T-helper 1 cell treated with Interleukin-12 subunit alpha and Interleukin-12 subunit beta and Interleukin-4 antibody, amounts not matched to agents 30 ng/mL and 1 ng/mL, for 36 hours (primary cell): ENCODE results near the gene PROB1. TPM values are rescaled to one million over a fixed set of nuclear protein-coding genes. Genes with fewer than 3 reads are reported as not detected.
"Not testable (repeated sequence)": the region's sequence is repeated elsewhere in the genome, so short reads cannot be mapped to it uniquely, and the experiment has no call there.

Experiments used
- intact Hi-C: fragments of 100-400 bp; cut with micrococcal nuclease; formaldehyde crosslinking; loops from one replicate; pipeline ENCODE4 v1.15.1; 2024
- total RNA-seq: library from RNA; stranded (reverse); gene quantifications from 2 replicates; pipeline ENCODE4 v1.2.3, GENCODE V29; 2022

Gene PROB1
- total RNA-seq, 1 donor from 2014 or later = 5.2 TPM

- intact Hi-C loops = loop anchor here (1.0 to 5.0 kb wide), 11 partner anchors 11 to 1641 kb away; partner anchors contain the start of genes DNAJC18, EGR1, ETF1 and HNRNPA0
Measured at GRCh38 chr5:139393497-139394122, 1.3 kb downstream of the PROB1 start.

GRCh38 chr5:139392678-139393496 is 2.0 kb downstream of the PROB1 start:
- intact Hi-C loops = loop anchor here (1.0 to 5.0 kb wide), 14 partner anchors 11 to 1641 kb away; partner anchors contain the start of genes DNAJC18, EGR1, ETF1 and HNRNPA0

GRCh38 chr5:139392324-139392677 is 2.6 kb downstream of the PROB1 start:
- intact Hi-C loops = loop anchor here (1.0 to 5.0 kb wide), 11 partner anchors 30 to 1640 kb away; partner anchors contain the start of genes EGR1, ETF1, HNRNPA0 and HSPA9

GRCh38 chr5:139391570-139392323 is 3.2 kb downstream of the PROB1 start:
- intact Hi-C loops = loop anchor here (1.0 to 5.0 kb wide), 11 partner anchors 29 to 1639 kb away; partner anchors contain the start of genes EGR1, ETF1, HNRNPA0 and HSPA9

GRCh38 chr5:139390639-139391569 is 4.0 kb downstream of the PROB1 start:
- intact Hi-C loops = loop anchor here (1.0 to 5.0 kb wide), 5 partner anchors 98 to 1639 kb away; partner anchors contain the start of genes EGR1, HNRNPA0 and MATR3

DNA sequence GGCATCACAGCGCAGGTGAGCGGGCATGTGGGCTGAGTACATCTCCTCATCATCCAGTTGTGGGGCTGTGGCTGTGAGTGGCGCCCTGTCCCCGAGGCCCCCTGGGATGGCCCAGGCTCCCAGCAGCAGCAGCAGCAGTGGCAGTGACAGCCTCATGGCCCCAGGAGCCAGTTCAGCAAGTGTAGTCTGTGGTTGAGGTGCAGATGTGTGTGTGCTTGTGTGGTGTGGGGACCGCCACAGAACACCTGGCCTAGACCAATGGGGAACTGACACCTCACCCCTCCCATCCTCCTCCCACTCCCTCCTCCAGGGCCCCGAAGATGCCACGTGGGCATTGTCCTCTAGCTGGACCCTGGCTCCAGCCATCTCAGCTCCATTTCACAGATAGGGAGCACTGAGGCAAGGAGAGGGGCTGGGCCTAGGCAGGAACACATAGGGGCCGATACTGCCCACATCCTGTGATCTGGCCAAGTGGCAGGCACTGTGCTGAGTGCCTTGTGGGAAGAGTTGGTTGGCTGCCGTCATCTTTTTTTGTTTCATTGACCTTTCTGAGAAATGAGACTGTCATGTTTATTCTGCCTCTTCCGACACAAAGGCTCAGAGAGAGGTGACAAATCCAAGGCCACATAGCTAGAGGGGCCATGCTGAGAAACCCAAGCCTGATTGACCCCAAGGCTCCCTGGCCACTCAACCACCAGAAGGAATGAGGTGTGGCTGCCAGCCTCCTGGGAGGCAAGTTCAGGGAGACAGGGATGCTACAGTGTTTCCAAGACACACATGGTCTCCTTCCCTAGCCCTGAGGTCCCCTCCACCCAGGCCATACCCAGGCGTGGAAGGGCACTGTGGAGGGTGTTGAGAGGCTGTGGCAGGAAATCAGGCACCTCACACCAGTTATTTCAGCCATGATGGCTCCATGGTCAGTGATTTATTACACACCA is 4.9 kb downstream of the PROB1 start, which contains the start of gene MZB1:
Gene MZB1 (minus strand): TSS at position 213 of the 938 bp plus-strand sequence. CDS start 57 bp downstream, at position 156.
- intact Hi-C loops = loop anchor here (1.0 to 5.0 kb wide), 5 partner anchors 97 to 1638 kb away; partner anchors contain the start of genes EGR1, HNRNPA0 and MATR3

GRCh38 chr5:139388198-139388821 is 6.6 kb downstream of the PROB1 start:
- intact Hi-C loops = no loop called here

DNA sequence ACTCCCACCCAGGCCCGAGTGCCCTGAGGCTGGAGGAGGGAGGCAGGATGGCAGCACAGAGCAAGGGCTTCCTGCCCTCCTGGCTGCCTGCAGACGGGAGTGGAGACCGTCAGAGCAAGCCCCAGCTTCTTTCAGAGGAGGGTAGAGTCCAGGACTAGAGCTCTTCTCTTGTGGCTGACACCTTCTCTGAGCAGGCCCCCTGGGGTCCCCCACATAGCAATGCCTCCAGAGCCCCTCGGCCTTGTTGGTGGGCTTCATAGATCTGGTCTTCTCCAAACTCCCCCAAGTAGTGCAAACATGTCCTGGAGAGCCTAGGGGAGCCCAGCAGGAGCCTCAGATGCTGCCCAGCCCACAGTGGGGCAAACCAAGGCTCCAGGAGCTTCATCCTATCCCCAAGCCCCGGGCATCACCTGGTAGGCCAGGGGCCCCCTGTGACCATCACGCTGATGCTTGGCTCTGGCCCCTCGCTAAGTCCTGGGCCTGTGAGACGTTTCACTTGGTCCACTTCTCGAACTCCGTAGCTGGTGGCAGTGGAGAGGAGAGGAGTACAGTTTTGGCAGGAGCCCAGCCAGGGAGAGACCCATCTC is 7.2 kb downstream of the PROB1 start:
- intact Hi-C loops = no loop called here

DNA sequence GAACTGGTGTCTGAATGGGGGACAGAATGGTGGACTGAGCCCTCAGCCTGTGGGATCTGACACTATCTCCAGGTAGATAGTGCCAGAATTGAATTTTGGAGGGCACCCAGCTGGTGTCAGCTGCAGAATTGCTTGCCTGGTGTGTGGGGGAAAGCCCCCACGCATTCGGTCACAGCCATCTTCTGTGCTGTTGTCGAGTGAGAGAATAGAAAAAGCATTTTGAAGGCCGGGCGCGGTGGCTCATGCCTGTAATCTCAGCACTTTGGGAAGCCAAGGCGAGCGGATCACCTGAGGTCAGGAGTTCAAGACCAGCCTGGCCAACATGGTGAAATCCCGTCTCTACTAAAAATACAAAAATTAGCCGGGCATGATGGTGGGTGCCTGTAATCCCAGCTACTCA is 7.9 kb downstream of the PROB1 start:
- intact Hi-C loops = not testable (repeated sequence)

DNA sequence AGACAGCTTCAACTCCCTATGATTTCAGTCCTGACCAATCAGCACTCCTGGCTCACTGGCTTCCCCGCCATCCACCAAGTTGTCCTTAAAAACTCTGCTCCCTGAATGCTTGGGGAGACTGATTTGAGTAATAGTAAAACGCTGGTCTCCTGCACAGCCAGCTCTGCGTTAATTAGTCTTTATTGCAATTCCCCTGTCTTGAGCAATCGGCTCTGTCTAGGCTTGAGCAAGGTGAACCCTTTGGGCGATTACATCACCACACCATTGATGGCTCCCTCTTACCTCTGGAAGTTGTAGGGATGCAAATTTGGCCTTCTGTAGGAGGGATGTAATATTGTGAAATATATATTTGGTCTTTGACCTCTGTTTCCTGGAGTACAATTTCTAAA is 8.9 kb downstream of the PROB1 start:
- intact Hi-C loops = no loop called here

- intact Hi-C loops = loop anchor here (1.0 to 2.0 kb wide), 2 partner anchors 43 to 91 kb away; no protein-coding TSS in a partner anchor
Measured at GRCh38 chr5:139385061-139386049, 9.5 kb downstream of the PROB1 start.

DNA sequence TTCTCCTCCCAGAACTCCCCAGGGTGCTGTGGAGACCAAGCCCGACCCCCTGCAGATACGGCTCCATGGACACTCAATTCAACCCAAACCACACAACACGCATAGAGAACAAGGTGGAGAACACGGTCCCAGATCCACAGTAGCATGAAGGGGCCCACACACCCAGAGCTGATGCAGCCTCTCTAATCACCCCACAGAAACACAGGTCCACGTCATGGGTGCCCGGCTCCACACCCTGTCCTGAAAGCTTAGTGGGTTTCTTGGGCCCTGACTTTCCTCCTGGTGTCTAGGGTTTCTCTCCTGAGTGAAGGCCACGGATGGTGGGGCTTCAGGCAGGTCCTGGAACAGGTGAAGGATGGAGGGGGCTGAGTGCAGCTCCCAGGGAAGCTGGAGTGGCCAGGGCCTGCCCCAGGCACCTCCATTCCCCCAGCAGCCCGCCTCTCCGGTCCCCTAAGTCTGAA is 10.3 kb downstream of the PROB1 start:
- intact Hi-C loops = loop anchor here (1.0 to 2.0 kb wide), 2 partner anchors 42 to 90 kb away; no protein-coding TSS in a partner anchor

GRCh38 chr5:139383993-139384590 is 10.8 kb downstream of the PROB1 start:
- intact Hi-C loops = loop anchor here (2.0 kb wide), 1 partner anchor 89 kb away; no protein-coding TSS in a partner anchor

GRCh38 chr5:139383275-139383992 is 11.5 kb downstream of the PROB1 start, which contains the start of gene SLC23A1:
SLC23A1 (minus strand) TSS chr5:139383297; CDS start chr5:139383253, 44 bp downstream.
- intact Hi-C loops = no loop called here

- intact Hi-C loops = no loop called here
Measured at GRCh38 chr5:139382807-139383206, 12.1 kb downstream of the PROB1 start.
